ENCODE data around the gene KNSTRN. TPM values are rescaled to one million over a fixed set of nuclear protein-coding genes. Genes with fewer than 3 reads are reported as not detected.

The KNSTRN gene
- total and polyA plus RNA-seq, 8 donors: 4.0 to 16.3 (median 12.5) TPM

DNA sequence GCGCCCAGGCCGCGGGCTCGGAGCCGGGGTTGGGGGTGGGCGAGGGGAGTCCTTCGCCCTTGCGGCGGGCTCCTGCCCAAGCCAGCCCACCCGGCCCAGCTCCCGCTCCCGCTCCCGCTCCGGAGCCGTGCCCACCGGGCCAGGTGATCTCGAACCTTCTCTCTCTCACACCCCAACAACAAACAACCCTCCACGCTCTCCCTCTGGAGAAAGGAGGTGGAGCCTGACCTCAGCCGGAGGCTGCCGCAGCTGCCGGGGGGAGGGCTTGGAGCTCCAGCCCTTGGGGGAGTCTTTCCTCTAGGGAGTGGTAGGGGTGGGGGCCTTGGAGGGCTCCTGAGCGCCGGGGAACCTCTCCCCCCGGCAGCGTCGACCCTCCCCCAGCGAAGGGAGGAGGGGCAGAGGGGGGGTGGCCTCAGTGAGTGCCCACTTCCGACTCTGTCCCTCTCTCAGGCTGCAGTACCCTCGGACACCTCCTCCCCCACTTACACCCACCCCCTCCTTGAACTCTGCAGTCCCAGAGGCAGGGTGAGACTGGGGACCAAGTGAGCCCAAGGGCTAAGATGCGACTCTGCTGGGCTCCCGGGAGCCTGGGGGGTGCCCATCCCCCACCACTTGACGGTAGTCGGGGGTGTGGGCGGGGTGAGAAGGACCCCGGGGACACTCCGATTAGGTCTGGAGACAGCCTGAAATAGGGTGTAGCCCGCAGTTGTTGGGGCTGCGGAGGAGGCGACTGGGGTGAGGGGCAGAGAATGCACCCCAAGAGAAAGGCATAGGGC is 53.8 kb downstream of the KNSTRN start:
- 1 to 2% (median 1%) methylated on average over 24 to 39 of the region's 39 CpGs for WGBS, 5 donors
- peak in 1 of 2 donors; percentile 87 for DNase-seq
- Histone ChIP-seq H3K4me1 (peaks cover 34 to 52% (median 44%) of the 10 kb centered on the region in 4 donors), H3K36me3 (no peaks in the 10 kb centered on the region), H3K27ac (peak overlapping the region in 1 of 5 donors; percentile 54), H3K27me3 (peaks cover 0 to 47% (median 12%) of the 10 kb centered on the region in 3 donors), H3K9me3 (no peaks in the 10 kb centered on the region), H3K4me3 (peak overlapping the region; percentile 41 to 52 (median 46))
- TF ChIP-seq CTCF (IDR thresholded peaks at IDR 0.05) (no peak), EP300 (IDR thresholded peaks at IDR 0.05) (no peak)
- intact Hi-C loops (cut with DNase I; ENCODE audit: low total_unique reads): no loop called here

- intact Hi-C loops (cut with DNase I; ENCODE audit: low total_unique reads): no loop called here
- Histone ChIP-seq H3K9me3 (no peaks in the 10 kb centered on the region), H3K36me3 (no peaks in the 10 kb centered on the region), H3K4me1 (peaks cover 37 to 55% (median 48%) of the 10 kb centered on the region in 4 donors), H3K27ac (no peak overlapping the region), H3K27me3 (peaks cover 0 to 47% (median 12%) of the 10 kb centered on the region in 3 donors), H3K4me3 (peak overlapping the region; percentile 41 to 52 (median 46))
- TF ChIP-seq CTCF (IDR thresholded peaks at IDR 0.05) (no peak), POLR2AphosphoS5 (IDR thresholded peaks at IDR 0.05) (no peak), POLR2A (IDR thresholded peaks at IDR 0.05) (no peak), EP300 (IDR thresholded peaks at IDR 0.05) (no peak)
- DNase-seq: peak in 1 of 2 donors; percentile 37
- 23 to 31% (median 26%) methylated on average over 14 to 17 of the region's 17 CpGs for WGBS, 5 donors
These were observed 54.6 kb downstream of the KNSTRN start for GRCh38 chr15:40436892-40437751.

GRCh38 chr15:40437752-40438687 is 55.5 kb downstream of the KNSTRN start:
- Histone ChIP-seq H3K4me3 (no peak overlapping the region), H3K36me3 (no peaks in the 10 kb centered on the region), H3K27ac (no peak overlapping the region), H3K9me3 (no peaks in the 10 kb centered on the region), H3K4me1 (peaks cover 46 to 64% (median 57%) of the 10 kb centered on the region in 4 donors), H3K27me3 (peaks cover 0 to 47% (median 12%) of the 10 kb centered on the region in 3 donors)
- intact Hi-C loops (cut with DNase I; ENCODE audit: low total_unique reads): no loop called here
- TF ChIP-seq EP300 (IDR thresholded peaks at IDR 0.05) (no peak), CTCF (IDR thresholded peaks at IDR 0.05) (no peak), POLR2A (IDR thresholded peaks at IDR 0.05) (no peak)
- WGBS, 5 donors: 57 to 77% (median 76%) methylated on average over 16 to 21 of the region's 21 CpGs
- DNase-seq: peak in 1 of 2 donors; percentile 24

All from stomach (tissue), 9 donors.